BLaER1 (cell line): ENCODE results near the gene SNED1.
"Not testable (repeated sequence)": the region's sequence is repeated elsewhere in the genome, so short reads cannot be mapped to it uniquely, and the experiment has no call there.

Experiments
- H3K27ac ChIP-seq: shearing (Covaris generic); formaldehyde crosslinking; 2 replicates; pipeline ENCODE4 v1.8.1; 2022
- H3K27me3 ChIP-seq: shearing (Covaris generic); formaldehyde crosslinking; 2 replicates; pipeline ENCODE4 v1.8.1; 2022
- H3K36me3 ChIP-seq: shearing (Covaris generic); formaldehyde crosslinking; 2 replicates; pipeline ENCODE4 v1.8.1; 2022
- H3K4me1 ChIP-seq: shearing (Covaris generic); formaldehyde crosslinking; 2 replicates; pipeline ENCODE4 v1.8.1; 2022
- H3K4me2 ChIP-seq: shearing (Covaris generic); formaldehyde crosslinking; 2 replicates; pipeline ENCODE4 v1.8.1; 2022
- H3K4me3 ChIP-seq: shearing (Covaris generic); formaldehyde crosslinking; 2 replicates; pipeline ENCODE4 v1.8.1; 2022
- H3K9ac ChIP-seq: shearing (Covaris generic); formaldehyde crosslinking; 2 replicates; pipeline ENCODE4 v1.8.1; 2022
- H3K9me3 ChIP-seq: shearing (Covaris generic); formaldehyde crosslinking; 2 replicates; pipeline ENCODE4 v1.8.1; 2022
- H4K20me1 ChIP-seq: shearing (Covaris generic); formaldehyde crosslinking; 2 replicates; pipeline ENCODE4 v1.8.1; 2022
- Cebpa-rat ChIP-seq: shearing (Covaris generic); IDR thresholded peaks from 2 replicates; pipeline ENCODE4 v1.8.1; 2022

Gene SNED1

DNA sequence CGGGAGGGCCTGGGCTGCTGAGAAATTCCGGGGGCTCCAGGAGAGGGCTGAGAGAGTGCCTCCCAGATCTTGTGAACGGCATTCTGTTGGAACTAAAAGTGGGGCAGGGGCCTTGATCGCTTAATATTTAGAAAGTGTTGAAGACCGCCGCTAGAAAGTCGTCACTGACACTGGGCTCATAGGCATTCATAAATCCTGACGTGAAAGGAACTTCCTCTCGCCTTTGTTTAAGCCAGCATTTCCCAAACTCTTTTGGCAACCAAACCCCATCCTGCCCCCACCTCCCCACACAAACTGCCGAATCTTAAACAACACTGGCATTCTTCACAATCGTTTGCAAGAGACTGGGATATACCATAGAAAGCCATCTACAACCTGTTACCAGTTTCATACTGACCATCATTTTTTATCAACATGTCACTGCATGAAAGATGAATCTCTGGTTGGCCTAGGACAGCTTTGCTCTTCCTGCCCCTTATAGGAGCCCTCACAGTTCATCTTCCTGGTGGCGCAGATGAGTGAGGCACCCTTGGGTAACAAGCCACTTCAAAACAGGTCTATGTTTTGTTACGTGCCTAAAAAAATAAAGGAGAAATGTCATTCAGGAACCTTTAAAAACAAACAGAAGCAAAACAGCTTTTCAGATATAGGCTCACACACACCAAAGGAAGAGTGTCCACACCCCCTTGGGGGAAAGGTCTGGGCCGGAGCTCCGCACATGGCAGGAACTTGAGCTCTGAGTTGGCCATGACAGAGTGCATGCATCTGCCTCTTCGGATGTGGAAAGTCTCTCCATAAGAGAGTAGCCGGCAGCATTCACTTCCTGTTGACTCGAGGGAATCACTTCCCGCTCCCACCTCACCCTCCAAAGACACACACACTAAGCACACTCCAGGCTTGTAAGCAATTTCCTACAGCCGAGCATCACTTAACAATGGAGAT is 90.6 kb downstream of the SNED1 start:
- TF ChIP-seq Cebpa-rat = no peak
- H3K4me3 ChIP-seq = no peak overlapping the region
- peaks cover 81% of the 10 kb centered on the region for H3K36me3 ChIP-seq

DNA sequence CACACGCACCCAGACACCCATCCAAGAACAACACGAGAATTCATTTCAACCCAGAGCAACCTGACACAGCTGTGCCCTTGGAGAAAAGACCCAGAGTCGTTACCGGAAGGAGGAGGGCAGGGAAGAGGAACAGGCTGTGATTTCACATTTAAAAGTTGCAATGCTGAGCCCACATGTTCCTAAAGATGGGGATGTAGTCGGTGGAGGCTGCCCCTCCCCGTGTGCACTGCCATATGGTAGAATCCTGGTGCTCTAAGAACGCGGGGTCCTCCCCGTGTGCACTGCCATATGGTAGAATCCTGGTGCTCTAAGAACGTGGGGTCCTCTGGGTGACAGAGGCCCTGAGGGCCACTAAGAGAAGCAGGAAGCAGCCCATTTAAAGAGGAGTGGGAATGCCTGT is 92.8 kb downstream of the SNED1 start:
- H3K27me3 ChIP-seq = no peaks in the 10 kb centered on the region
- no peak overlapping the region for H3K4me2 ChIP-seq
- H4K20me1 ChIP-seq = peaks cover 66% of the 10 kb centered on the region
- no peak overlapping the region for H3K9ac ChIP-seq
- H3K4me1 ChIP-seq = peaks cover 48% of the 10 kb centered on the region
- no peak overlapping the region for H3K4me3 ChIP-seq
- no peak for TF ChIP-seq Cebpa-rat
- peaks cover 100% of the 10 kb centered on the region for H3K36me3 ChIP-seq
- no peaks in the 10 kb centered on the region for H3K9me3 ChIP-seq
- H3K27ac ChIP-seq = no peak overlapping the region

More for the DNA sequence above, 90.6 kb downstream of the SNED1 start:
- Histone ChIP-seq H4K20me1 (peaks cover 55% of the 10 kb centered on the region), H3K9me3 (no peaks in the 10 kb centered on the region), H3K4me1 (peaks cover 44% of the 10 kb centered on the region), H3K4me2 (peak overlapping the region; percentile 73), H3K27ac (peak overlapping the region; percentile 49; the same call in 1 of the 2 replicates), H3K9ac (no peak overlapping the region), H3K27me3 (no peaks in the 10 kb centered on the region)

DNA sequence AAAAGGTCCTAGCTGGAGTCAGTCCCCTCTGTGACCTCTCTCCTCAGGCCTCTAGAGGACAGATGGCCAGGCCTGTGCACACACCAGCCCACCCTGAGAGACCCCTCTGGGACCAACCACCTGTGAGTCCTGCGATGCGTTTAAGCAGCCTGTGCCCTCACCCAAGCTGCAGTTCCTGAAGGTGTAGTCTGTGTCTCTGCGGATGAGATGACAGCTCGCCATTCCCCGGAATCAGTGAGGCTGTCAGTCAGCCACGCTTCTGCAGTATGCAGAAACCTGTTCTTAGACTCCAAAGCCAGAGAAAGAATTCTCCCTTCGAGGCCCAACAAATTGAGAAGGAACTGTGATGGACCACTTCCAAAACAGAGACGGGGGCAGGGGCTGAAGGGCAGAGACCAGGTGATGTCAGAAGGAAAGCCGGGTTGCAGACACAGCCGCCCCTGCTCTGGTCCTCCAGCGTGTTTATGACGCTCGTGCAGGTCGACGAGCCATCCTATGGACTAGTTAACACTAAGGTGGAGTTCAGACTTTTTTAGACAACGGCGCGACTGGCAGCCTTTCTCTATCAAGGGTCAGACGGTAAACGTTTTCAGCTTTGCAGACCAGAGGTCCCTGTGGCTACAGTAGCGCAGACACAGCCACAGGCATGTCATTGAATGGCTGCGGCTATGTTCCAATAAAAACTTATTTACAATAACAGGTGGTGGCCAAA is 93.5 kb downstream of the SNED1 start:
- peaks cover 68% of the 10 kb centered on the region for H4K20me1 ChIP-seq
- no peaks in the 10 kb centered on the region for H3K9me3 ChIP-seq
- no peak overlapping the region for H3K4me2 ChIP-seq
- TF ChIP-seq Cebpa-rat = no peak
- no peaks in the 10 kb centered on the region for H3K27me3 ChIP-seq
- peaks cover 100% of the 10 kb centered on the region for H3K36me3 ChIP-seq
- peaks cover 42% of the 10 kb centered on the region for H3K4me1 ChIP-seq
- H3K9ac ChIP-seq = no peak overlapping the region
- H3K27ac ChIP-seq = no peak overlapping the region
- no peak overlapping the region for H3K4me3 ChIP-seq

DNA sequence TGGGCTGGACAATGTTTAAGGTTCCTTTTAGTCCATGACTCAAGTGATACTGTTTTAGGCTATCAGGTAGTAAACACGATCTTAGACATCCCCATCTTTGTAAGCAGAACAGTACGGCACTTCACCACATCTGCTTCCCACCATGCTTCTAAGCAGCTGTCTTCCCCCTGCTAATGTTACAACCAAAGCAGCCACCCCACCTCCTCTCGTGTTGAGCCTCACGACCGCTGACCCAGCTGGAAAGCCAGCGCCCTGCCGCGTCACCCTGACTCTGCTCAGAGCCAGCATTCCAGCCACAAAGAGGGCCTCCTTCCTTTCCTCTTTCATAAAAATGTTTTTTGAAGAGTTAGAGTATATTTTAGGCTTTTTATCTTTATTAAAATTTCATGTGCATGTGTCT is 94.3 kb downstream of the SNED1 start:
- no peak for TF ChIP-seq Cebpa-rat
- Histone ChIP-seq H3K9me3 (no peaks in the 10 kb centered on the region), H3K4me1 (peaks cover 34% of the 10 kb centered on the region), H3K4me3 (no peak overlapping the region), H4K20me1 (peaks cover 71% of the 10 kb centered on the region), H3K4me2 (no peak overlapping the region), H3K27me3 (no peaks in the 10 kb centered on the region), H3K36me3 (peaks cover 100% of the 10 kb centered on the region), H3K27ac (no peak overlapping the region), H3K9ac (no peak overlapping the region)

DNA sequence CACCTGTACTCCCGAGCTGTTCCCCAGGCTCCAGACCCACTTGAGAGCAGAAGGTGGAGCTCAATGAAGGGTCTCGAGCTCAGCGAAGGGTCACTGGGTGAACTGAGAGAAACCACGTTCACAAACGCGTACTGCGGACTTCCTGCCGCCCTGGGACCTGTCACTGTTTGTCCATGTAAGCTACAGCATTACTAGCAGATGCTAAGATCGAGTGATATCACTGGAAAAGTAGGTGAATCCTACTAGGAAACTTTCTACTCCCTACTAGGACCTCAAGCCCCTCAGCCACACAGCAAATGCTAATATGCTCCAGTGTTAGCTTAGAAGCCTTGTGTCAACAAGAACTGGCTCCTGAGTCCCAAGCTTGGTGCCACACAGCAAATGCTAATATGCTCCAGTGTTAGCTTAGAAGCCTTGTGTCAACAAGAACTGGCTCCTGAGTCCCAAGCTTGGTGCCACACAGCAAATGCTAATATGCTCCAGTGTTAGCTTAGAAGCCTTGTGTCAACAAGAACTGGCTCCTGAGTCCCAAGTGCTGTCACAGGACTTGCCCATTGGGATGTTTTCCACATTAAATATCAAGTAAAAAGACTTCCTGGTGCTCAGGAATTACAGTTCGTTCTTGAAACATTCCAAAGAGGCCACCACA is 94.8 kb downstream of the SNED1 start:
- H3K9me3 ChIP-seq = not testable (repeated sequence)
- Histone ChIP-seq H3K36me3 (peaks cover 100% of the 10 kb centered on the region), H3K4me1 (peaks cover 28% of the 10 kb centered on the region)

DNA sequence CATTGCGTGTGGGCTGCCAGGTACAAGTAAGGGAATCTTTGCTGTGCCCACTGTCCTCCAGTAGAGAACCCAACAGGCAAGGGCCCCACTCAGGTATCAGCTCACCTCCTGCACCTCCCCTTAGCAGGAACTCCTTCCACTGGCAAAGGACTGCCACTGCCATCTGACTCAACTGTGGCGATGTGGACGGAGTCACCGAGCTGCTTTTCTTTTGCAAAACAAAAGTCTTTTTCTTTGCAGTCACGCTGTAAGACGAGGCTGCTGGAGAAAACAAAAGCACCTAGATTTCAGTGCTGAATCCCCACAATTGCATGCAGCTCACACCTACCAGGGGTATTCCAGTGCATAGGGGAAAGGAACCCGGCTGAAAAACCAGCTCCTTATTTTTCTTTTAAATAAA is 95.8 kb downstream of the SNED1 start:
- no peaks in the 10 kb centered on the region for H3K27me3 ChIP-seq
- H3K27ac ChIP-seq = no peak overlapping the region
- H3K4me2 ChIP-seq = no peak overlapping the region
- H3K9ac ChIP-seq = no peak overlapping the region
- H3K9me3 ChIP-seq = no peaks in the 10 kb centered on the region
- TF ChIP-seq Cebpa-rat = no peak
- peaks cover 19% of the 10 kb centered on the region for H3K4me1 ChIP-seq
- peaks cover 100% of the 10 kb centered on the region for H3K36me3 ChIP-seq
- peaks cover 71% of the 10 kb centered on the region for H4K20me1 ChIP-seq
- H3K4me3 ChIP-seq = no peak overlapping the region

More for the DNA sequence above, 94.8 kb downstream of the SNED1 start:
- not testable (repeated sequence) for H3K4me3 ChIP-seq, H3K27ac ChIP-seq, H3K9ac ChIP-seq, H3K27me3 ChIP-seq, H3K4me2 ChIP-seq
- peaks cover 71% of the 10 kb centered on the region for H4K20me1 ChIP-seq

DNA sequence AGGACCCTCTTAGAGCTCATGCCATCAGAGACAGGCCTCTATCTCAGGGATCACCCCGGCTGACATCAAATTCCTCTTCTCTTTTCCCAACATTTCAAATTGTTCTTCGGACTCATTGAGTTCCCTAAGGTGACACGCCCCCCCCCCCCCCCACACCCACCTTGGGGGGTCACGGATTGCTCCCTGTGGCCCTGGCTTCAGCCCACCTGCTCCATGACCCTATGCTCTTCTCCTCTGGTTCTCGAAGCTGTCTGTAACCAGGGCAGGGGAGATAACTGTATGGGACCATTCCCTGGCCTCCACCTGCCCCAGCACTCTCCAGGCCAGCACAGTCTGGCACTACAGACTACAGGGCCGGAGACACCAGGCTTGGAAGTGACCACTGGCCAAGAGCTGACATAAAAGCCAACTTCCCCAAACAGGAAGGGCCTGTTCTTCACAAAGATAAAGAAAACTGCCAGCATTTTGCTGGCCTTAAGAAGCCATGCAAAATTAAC is 96.6 kb downstream of the SNED1 start:
- no peaks in the 10 kb centered on the region for H3K9me3 ChIP-seq
- no peaks in the 10 kb centered on the region for H3K27me3 ChIP-seq
- H4K20me1 ChIP-seq = peaks cover 68% of the 10 kb centered on the region
- H3K36me3 ChIP-seq = peaks cover 100% of the 10 kb centered on the region
- H3K4me3 ChIP-seq = no peak overlapping the region
- no peak for TF ChIP-seq Cebpa-rat
- peak overlapping the region; percentile 19; the same call in 1 of the 2 replicates for H3K27ac ChIP-seq
- H3K4me1 ChIP-seq = peaks cover 14% of the 10 kb centered on the region
- H3K9ac ChIP-seq = no peak overlapping the region
- H3K4me2 ChIP-seq = peak overlapping the region; percentile 62

DNA sequence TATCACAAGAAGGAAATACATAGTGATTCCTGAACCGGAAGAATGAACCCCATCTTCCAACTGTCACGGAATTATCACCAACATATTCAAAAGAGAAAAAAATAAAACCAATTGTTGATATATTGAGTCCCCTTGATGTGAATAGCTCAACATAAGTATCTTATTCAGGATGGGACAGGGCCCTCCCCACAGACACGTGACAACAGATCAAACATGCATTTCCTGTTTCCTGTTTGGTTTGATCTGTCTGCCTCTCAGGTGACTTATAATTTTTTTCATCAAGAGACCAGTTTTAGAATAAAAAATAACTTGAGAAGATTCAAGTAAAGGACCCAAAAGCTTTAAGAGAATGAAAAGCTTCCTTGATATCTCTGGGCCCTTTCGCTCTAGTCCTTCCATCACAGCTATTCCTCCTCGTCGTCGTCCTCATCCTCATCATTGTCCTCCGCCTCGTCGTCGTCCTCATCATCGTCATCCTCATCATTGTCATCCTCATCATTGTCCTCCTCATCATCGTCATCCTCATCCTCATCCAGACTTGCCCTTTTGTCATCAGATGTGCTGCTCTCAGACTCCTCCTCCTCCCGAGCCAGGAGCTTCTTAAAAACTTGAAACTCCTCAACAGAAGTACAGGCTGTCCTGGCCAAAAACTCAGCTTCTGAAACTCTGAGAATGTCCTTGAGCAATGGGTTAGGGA is 97.3 kb downstream of the SNED1 start:
- no peak overlapping the region for H3K27ac ChIP-seq
- H3K4me2 ChIP-seq = peak overlapping the region; percentile 62
- peaks cover 60% of the 10 kb centered on the region for H4K20me1 ChIP-seq
- H3K9me3 ChIP-seq = no peaks in the 10 kb centered on the region
- no peaks in the 10 kb centered on the region for H3K27me3 ChIP-seq
- no peak overlapping the region for H3K9ac ChIP-seq
- H3K4me1 ChIP-seq = peaks cover 22% of the 10 kb centered on the region
- TF ChIP-seq Cebpa-rat = no peak
- H3K4me3 ChIP-seq = no peak overlapping the region
- H3K36me3 ChIP-seq = peaks cover 99% of the 10 kb centered on the region

DNA sequence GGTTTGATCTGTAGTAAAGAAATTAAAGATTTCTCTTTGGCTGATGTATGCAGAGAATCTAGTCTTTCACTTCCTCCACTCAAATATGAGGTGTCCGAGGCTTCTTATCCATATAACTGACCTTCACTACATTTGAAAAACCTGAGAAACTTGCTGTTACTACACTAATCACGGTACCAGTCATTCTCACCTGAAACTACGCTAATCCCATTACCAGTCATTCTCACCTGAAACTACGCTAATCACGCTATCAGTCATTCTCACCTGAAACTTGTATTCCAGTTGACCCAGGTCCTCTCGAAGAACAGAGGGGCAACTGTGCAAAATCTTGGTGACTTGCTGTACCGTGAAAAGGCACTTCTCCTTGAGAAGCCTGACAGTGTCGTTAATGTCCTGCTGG is 98.6 kb downstream of the SNED1 start:
- no peaks in the 10 kb centered on the region for H3K27me3 ChIP-seq
- peaks cover 48% of the 10 kb centered on the region for H4K20me1 ChIP-seq
- no peak overlapping the region for H3K27ac ChIP-seq
- no peaks in the 10 kb centered on the region for H3K9me3 ChIP-seq
- H3K4me1 ChIP-seq = peaks cover 32% of the 10 kb centered on the region
- no peak for TF ChIP-seq Cebpa-rat
- H3K4me3 ChIP-seq = no peak overlapping the region
- no peak overlapping the region for H3K9ac ChIP-seq
- H3K36me3 ChIP-seq = peaks cover 87% of the 10 kb centered on the region
- H3K4me2 ChIP-seq = no peak overlapping the region
